ENCODE results near the gene MAB21L3. TPM values are rescaled to one million over a fixed set of nuclear protein-coding genes. Genes with fewer than 3 reads are reported as not detected.

Gene MAB21L3
- total and polyA plus RNA-seq, 4 donors, result 0.13 to 0.42 (median 0.26) TPM

DNA sequence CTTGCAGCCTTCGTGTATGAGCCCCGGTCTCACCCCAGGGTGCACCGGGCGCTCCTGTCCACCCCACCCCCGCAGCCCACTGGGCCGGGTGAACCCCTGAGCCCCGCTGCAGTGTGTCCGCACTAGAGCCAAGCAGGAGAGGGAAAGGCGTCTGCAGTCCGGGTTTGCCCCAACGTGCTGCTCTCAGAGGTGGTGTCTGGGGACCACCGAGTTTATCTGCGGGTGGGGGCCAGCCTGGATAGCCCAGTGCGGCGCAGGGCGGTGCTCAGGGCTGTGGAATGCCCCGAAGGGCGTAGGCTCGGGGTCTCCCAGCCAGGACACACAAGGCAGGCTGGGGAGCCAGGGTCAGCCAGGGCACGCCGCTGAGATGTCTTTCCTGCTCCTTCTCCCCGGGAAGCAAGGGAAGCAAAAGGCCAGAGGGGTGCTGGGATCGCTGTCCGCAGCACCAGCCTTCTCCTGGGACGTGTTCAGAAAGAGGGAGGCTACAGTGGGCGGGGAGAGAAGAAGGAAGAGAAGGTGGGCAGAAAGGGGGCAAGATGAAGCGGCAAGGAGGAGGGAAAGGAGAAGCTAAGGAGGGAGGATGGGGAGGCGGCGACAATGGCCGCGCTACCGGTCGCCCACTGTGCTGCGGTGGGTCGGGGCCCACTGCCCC lies 56.6 kb downstream of the MAB21L3 start:
- H3K9ac ChIP-seq (ENCODE audit: low read depth in 1 of 2, low read length in 2 of 2), result peak overlapping the region in 1 of 2 donors; percentile 2
- TF ChIP-seq, protein P1, sequence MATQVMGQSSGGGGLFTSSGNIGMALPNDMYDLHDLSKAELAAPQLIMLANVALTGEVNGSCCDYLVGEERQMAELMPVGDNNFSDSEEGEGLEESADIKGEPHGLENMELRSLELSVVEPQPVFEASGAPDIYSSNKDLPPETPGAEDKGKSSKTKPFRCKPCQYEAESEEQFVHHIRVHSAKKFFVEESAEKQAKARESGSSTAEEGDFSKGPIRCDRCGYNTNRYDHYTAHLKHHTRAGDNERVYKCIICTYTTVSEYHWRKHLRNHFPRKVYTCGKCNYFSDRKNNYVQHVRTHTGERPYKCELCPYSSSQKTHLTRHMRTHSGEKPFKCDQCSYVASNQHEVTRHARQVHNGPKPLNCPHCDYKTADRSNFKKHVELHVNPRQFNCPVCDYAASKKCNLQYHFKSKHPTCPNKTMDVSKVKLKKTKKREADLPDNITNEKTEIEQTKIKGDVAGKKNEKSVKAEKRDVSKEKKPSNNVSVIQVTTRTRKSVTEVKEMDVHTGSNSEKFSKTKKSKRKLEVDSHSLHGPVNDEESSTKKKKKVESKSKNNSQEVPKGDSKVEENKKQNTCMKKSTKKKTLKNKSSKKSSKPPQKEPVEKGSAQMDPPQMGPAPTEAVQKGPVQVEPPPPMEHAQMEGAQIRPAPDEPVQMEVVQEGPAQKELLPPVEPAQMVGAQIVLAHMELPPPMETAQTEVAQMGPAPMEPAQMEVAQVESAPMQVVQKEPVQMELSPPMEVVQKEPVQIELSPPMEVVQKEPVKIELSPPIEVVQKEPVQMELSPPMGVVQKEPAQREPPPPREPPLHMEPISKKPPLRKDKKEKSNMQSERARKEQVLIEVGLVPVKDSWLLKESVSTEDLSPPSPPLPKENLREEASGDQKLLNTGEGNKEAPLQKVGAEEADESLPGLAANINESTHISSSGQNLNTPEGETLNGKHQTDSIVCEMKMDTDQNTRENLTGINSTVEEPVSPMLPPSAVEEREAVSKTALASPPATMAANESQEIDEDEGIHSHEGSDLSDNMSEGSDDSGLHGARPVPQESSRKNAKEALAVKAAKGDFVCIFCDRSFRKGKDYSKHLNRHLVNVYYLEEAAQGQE (IDR thresholded peaks at IDR 0.05), result peak; percentile 59
- TF ChIP-seq FOXA1 (IDR thresholded peaks at IDR 0.05), result no peak
- DNase-seq (ENCODE audit: low spot score), result no peak
- peaks cover 0 to 14% (median 4%) of the 10 kb centered on the region in 4 donors for H3K4me1 ChIP-seq (ENCODE audit: control insufficient read depth in 4 of 4, insufficient read depth in 4 of 4, low read length in 3 of 4)
- H3K36me3 ChIP-seq (ENCODE audit: control insufficient read depth in 4 of 4, insufficient read depth in 3 of 4, low read depth in 1 of 4, low read length in 3 of 4), result no peaks in the 10 kb centered on the region
- H3K27ac ChIP-seq (ENCODE audit: low read depth in 1 of 2, low read length in 2 of 2), result peak overlapping the region; percentile 21 to 25
- peak overlapping the region; percentile 8 to 59 (median 49) for H3K4me3 ChIP-seq (ENCODE audit: low read depth in 1 of 3, low read length in 3 of 3)
- no peaks in the 10 kb centered on the region for H3K27me3 ChIP-seq (ENCODE audit: control insufficient read depth in 4 of 4, insufficient read depth in 4 of 4, low read length in 3 of 4)
- no peaks in the 10 kb centered on the region for H3K9me3 ChIP-seq (ENCODE audit: control insufficient read depth in 4 of 4, low read length in 3 of 4)
- 28% methylated on average over 35 of the region's 35 CpGs for WGBS

DNA sequence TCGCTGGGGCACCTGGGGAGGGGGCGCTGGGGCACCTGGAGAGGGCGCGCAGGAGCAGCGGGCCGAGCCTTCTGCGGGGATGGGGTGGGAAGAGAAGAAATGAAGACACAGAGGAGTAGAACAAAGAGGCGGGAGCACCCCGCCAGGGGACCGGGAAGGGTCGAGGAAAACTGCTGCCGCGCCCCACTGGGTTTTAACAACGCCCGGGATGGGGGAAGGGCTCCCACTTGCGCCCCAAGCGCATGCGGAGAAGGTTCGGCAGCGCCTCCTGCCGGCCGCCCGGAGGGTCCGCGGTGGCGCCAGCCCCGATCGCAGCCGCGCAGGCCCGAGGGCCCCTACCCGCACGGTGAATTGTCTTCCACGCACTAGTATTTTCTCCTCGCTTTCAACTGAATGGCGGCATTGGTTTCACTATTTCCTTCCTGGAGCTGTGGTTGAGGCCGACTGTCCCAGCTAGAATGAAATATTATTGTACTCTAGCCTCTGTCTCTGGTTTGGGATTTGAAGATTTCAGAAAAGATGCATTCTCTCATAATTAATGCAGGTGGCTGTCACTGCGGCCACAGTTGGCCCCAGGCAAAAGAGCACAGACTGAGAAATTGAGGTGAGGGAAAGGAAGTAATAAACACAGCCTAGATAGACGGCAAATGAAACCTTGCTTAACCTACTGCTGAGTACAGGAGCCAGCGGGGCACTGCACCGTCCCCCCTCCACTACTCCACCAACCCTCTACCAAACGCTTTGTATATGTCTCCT lies 57.3 kb downstream of the MAB21L3 start:
- H3K4me1 ChIP-seq (ENCODE audit: control insufficient read depth in 4 of 4, insufficient read depth in 4 of 4, low read length in 3 of 4), result peaks cover 0 to 14% (median 4%) of the 10 kb centered on the region in 4 donors
- H3K9ac ChIP-seq (ENCODE audit: low read depth in 1 of 2, low read length in 2 of 2), result peak overlapping the region; percentile 33 to 58
- DNase-seq (ENCODE audit: low spot score), result peak; percentile 86
- no peaks in the 10 kb centered on the region for H3K9me3 ChIP-seq (ENCODE audit: control insufficient read depth in 4 of 4, low read length in 3 of 4)
- TF ChIP-seq, protein P2, sequence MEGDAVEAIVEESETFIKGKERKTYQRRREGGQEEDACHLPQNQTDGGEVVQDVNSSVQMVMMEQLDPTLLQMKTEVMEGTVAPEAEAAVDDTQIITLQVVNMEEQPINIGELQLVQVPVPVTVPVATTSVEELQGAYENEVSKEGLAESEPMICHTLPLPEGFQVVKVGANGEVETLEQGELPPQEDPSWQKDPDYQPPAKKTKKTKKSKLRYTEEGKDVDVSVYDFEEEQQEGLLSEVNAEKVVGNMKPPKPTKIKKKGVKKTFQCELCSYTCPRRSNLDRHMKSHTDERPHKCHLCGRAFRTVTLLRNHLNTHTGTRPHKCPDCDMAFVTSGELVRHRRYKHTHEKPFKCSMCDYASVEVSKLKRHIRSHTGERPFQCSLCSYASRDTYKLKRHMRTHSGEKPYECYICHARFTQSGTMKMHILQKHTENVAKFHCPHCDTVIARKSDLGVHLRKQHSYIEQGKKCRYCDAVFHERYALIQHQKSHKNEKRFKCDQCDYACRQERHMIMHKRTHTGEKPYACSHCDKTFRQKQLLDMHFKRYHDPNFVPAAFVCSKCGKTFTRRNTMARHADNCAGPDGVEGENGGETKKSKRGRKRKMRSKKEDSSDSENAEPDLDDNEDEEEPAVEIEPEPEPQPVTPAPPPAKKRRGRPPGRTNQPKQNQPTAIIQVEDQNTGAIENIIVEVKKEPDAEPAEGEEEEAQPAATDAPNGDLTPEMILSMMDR (IDR thresholded peaks at IDR 0.05; ENCODE audit: low read depth, low read length, missing input control), result peak; percentile 91
- TF ChIP-seq JUND (IDR thresholded peaks at IDR 0.05) (no peak), SP1 (IDR thresholded peaks at IDR 0.05) (peak; percentile 6), EGR1 (IDR thresholded peaks at IDR 0.05; ENCODE audit: low read depth in 2 of 2) (no peak), RXRA (IDR thresholded peaks at IDR 0.05) (no peak), RAD21 (IDR thresholded peaks at IDR 0.05) (peak; percentile 83 to 85), HNF4G (IDR thresholded peaks at IDR 0.05) (no peak)
- TF ChIP-seq, protein P3, sequence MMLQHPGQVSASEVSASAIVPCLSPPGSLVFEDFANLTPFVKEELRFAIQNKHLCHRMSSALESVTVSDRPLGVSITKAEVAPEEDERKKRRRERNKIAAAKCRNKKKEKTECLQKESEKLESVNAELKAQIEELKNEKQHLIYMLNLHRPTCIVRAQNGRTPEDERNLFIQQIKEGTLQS (IDR thresholded peaks at IDR 0.05), result no peak
- TF ChIP-seq, protein P1 (IDR thresholded peaks at IDR 0.05), result no peak
- 7% methylated on average over 42 of the region's 42 CpGs for WGBS
- no peaks in the 10 kb centered on the region for H3K27me3 ChIP-seq (ENCODE audit: control insufficient read depth in 4 of 4, insufficient read depth in 4 of 4, low read length in 3 of 4)
- H3K4me3 ChIP-seq (ENCODE audit: low read depth in 1 of 3, low read length in 3 of 3), result peak overlapping the region; percentile 8 to 59 (median 49)
- no peaks in the 10 kb centered on the region for H3K36me3 ChIP-seq (ENCODE audit: control insufficient read depth in 4 of 4, insufficient read depth in 3 of 4, low read depth in 1 of 4, low read length in 3 of 4)
- H3K27ac ChIP-seq (ENCODE audit: low read depth in 1 of 2, low read length in 2 of 2), result peak overlapping the region; percentile 21 to 25
